ENCODE data around the gene C2orf74. TPM values are rescaled to one million over a fixed set of nuclear protein-coding genes. Genes with fewer than 3 reads are reported as not detected.
A peak's percentile ranks its signal among the peaks of the same experiment; 100 is the strongest.
"Not testable (repeated sequence)": the region's sequence is repeated elsewhere in the genome, so short reads cannot be mapped to it uniquely, and the experiment has no call there.

C2orf74 gene
- total RNA-seq, 1 experiment from 2014 or later, result 80.7 TPM

DNA sequence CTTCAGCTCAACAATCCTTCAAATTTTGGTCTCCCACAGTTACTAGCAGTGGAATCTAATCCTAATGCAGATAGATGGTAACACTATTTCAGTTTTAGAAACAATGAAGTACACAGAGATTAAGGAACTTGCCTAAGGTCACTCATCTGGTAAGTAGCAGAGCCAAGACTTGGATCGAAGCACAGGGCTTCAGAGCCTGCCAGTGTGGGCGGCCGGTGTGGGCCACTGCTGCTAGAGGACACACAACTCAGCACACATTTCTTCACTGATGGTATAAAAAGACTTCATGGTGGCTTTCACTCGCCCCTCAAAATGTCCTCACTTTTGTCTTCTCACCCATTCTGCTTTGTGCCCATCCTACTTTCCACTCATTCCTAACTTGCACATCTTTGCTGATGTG, 11.1 kb downstream of the C2orf74 start:
- DNase-seq (ENCODE audit: low spot score), result no peak

DNA sequence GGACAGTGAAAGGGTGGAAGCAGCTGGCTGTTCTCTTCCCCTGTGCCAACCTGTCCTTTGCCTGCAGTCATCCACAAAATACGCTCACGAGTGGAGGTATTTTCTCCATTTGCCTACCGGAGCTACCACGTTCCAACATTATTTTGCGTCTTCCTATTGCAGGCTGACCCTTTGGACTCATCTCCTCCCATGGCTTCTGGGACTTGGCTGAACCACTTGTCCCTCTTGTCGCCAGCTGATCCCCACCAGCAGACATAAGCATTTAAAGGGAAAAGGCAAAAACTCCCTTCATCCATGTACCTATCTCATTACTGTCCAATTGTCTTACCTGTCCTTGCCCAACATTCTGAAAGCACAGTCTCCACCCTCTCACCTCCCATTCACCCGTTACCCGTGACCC, 13.0 kb downstream of the C2orf74 start:
- DNase-seq (ENCODE audit: low spot score), result no peak

- DNase-seq (ENCODE audit: low spot score), result peak; percentile 81
Observed at GRCh38 chr2:61176755-61177726, 15.1 kb downstream of the C2orf74 start.

DNA sequence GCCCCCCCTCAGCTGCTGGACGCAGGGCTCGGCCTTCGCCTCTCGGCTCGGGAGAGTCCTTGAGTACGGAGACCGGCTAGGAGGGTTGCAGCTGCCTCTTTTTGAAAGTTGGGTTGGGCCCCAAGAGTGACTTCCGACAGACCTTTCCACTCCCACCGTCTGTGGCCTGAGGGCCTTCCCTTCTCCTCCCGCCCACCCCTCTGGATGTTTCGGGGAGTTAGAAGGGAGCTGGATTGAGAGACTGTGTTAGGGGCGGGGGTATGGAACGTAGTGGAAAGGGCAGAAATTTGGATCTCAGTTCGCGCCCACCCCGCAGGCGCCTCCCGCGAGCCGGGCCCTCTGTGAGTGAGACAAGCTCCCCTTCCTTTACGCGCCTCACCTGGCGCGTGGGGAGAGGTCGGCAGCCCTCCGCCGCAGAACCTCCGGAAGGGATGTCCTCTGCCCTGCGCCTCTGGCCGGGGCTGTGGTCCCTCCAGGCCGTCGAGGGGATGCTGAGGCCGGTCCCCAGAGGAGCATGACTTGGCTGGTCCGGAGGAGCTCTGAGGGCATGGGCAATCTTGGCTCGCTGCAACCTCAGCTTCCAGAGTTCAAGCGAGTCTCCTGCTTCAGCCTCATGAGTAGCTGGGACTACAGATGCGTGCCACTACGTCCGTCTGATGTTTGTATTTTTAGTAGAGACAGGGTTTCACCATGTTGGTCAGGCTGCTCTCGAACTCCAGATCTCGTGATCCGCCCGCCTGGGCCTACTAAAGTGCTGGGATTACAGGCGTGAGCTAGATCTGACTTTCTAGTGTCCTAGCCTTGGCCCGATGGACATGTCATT, 15.9 kb downstream of the C2orf74 start:
- no peak for DNase-seq (ENCODE audit: low spot score)

DNA sequence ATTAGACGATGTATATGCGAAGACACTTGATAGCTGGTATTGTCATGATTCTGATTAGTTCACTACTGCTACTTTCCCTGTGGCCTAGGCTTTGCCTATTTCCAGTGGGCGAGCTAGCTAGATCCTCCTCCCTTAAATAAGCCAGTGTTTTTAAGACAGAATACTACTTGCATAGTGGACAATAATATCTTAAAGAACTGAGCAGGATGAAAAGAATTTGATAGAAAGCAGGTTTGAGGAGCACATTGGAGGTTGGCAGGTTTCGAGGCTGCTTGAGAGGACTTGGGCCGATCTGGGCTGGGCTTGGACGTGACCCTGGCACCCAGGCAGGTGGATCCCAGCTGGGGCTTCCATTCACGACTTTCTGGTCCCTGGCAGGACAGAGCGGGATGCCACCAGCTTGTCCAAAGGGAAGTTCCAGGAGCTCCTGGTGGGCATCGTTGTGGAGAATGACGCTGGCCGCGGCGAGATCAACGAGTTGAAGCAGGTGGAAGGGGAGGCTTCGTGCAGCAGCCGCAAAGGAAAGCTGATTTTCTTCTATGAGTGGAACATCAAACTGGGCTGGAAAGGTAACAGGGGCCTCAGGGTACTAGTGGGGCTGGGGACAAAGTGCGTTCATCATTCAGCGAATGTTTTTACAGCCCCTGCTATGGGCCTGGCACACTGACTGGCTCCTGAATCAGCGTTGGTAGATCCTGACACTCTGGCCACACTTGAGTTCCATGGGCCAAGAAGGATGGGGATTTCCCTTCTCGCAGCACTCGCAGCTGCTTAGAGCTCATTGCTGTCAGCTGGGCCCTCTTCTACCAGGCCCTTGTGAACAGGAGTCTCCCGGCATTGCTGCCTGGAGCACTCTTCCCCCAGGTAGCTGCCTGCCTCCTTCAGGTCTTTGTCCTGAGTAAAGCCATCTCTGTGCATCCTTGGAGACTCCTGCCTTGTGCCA, 16.9 kb downstream of the C2orf74 start:
- DNase-seq (ENCODE audit: low spot score), result peak; percentile 28

GRCh38 chr2:61179701-61180639, 18.0 kb downstream of the C2orf74 start:
- DNase-seq (ENCODE audit: low spot score), result no peak

- DNase-seq (ENCODE audit: low spot score), result no peak
Observed at GRCh38 chr2:61180686-61181085, 18.7 kb downstream of the C2orf74 start.

GRCh38 chr2:61181382-61182058, 19.5 kb downstream of the C2orf74 start:
- DNase-seq (ENCODE audit: low spot score), result no peak

DNA sequence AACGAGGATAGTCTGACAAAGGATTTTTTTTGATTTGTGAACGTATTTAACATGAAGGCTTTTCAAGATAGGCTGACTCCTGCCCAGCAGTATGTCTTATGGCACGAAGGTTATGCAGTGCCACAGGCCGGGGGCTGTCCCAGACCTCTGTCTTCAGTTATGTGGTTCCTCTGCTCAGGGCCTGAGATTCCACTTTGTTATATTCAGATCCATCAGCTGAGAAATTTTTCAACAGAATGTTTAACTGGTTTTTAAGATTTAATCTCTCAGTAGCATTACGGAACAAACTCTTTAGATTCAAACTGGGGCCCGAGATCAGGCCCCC, 20.0 kb downstream of the C2orf74 start:
- no peak for DNase-seq (ENCODE audit: low spot score)

GRCh38 chr2:61183795-61184194, 21.8 kb downstream of the C2orf74 start:
- no peak for DNase-seq (ENCODE audit: low spot score)

DNA sequence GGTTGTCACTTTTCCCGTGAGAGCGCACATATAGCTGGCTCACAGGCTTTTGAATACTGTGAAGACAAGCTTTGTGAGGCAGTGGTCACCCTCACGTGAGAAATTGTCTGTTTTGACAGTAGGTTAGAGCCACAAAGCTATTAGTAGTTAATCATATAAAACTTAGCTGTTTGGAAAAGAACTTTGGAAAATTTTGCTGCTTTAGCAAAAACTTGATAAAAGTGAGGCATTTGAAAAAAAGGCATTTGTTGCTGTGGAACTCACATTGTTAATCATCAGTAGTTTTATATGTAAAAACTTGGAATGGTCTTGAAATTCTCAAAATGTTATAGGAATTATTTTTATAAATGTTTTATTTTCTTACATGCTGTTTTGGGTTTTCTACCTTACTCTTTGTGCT, 22.3 kb downstream of the C2orf74 start:
- DNase-seq (ENCODE audit: low spot score), result no peak

GRCh38 chr2:61185231-61185728, 23.3 kb downstream of the C2orf74 start:
- no peak for DNase-seq (ENCODE audit: low spot score)

DNA sequence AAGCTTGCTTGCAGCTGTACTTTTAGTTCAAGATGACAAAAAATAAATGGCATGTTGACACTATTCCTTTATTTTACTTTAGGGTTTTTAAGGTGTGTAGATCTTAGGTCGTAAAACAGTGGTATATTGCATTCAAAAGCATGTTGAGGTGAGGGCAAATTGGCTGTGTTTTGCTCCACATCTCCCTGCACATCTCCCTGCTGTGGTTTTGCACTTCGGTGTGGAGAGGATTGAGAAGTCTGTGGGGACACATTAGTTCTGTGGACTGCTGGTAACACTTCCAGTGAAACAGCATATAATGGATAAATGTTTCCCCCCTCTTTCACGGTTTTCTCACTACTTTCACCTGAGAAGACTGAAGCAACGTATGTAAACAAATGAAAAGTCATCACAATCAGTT, 25.1 kb downstream of the C2orf74 start:
- no peak for DNase-seq (ENCODE audit: low spot score)

DNA sequence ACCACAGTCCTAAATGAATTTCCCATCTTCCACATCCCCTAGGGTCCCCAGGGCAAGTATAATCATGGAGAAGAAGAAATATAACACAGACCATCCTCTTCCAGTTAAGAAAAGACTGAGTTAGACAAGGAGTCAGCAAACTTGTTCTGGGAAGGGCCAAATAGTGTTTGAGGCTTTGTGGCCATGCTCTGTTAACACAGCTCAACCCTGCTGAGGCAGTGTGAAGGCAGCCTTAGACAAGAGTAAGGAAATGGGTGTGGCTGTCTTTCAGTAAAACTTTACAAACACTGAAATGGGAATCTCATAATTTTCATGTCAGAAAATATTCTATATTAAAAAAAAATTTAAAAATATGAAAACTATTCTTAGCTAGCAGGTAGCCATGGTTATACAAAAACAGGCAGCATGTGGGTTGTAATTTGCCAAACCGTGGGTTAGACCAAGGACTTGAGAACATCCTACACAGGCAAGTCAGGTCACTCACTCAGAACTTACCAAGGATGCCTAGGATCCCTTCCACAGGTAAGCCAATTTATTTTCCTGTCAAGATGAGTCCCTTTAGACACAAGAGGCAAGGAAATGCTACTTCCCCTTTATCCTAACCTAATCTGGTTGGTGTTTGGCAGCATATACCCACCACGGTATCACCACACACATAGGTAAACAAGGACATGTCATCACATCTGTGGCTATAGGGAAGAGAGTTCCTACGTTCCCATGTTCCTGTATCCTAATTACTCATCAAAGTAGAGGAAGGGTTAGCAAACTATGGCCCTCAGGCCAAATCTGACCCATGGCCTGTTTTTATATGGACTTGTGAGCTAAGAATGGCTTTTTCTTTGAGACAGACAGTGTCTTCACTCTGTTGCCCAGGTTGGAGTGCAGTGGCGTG, 31.9 kb downstream of the C2orf74 start:
- DNase-seq (ENCODE audit: low spot score), result no peak

GRCh38 chr2:61194646-61195045, 32.7 kb downstream of the C2orf74 start:
- not testable (repeated sequence) for DNase-seq (ENCODE audit: low spot score)

- DNase-seq (ENCODE audit: low spot score), result peak; percentile 38
Observed at GRCh38 chr2:61196671-61197070, 34.7 kb downstream of the C2orf74 start.

DNA sequence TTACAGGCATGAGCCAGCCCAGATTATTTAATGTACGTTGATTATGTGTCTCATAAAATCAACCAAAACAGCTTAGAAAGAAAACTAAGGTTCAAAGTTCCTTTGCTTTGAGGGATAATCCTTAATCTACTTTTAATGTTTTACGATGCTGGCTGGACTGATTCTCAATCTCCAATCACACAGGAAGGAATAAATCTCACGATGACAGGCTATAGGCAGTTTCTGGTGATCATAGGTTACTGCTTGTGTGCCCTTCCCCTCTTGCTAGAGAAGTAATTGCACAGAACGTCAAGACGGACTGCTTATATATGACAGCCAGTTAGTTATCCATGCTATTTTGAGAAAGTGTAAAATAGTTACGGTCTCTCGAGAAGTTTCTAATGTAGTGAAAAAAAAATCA, 43.1 kb downstream of the C2orf74 start:
- DNase-seq (ENCODE audit: low spot score), result no peak

- peak; percentile 44 for DNase-seq (ENCODE audit: low spot score)
Observed at GRCh38 chr2:61210332-61210981, 48.5 kb downstream of the C2orf74 start.
